ENCODE data around the gene ARID5B. TPM values are rescaled to one million over a fixed set of nuclear protein-coding genes. Genes with fewer than 3 reads are reported as not detected.

ARID5B gene
- total RNA-seq, 1 experiment from 2014 or later: 2.3 TPM

GRCh38 chr10:61993711-61994401 is 92.4 kb downstream of the ARID5B start (continued):
- TF ChIP-seq TP53 (CRISPR knock-in tag; IDR thresholded peaks at IDR 0.05): no peak

GRCh38 chr10:61994405-61995219 is 93.1 kb downstream of the ARID5B start:
- Mint-ChIP-seq H3K27ac (no peak overlapping the region), H3K36me3 (no peaks in the 10 kb centered on the region), H3K9me3 (peaks cover 13% of the 10 kb centered on the region), H3K4me3 (no peak overlapping the region), H3K27me3 (ENCODE audit: low read depth) (no peaks in the 10 kb centered on the region), H3K4me1 (peaks cover 42% of the 10 kb centered on the region)
- ChIA-PET CTCF (no interaction called here), POLR2A (no interaction called here)
- ATAC-seq (peak; percentile 70), DNase-seq (ENCODE audit: low spot score) (no peak)
- TF ChIP-seq ZNF425 (CRISPR knock-in tag; conservative IDR thresholded peaks at IDR 0.05): no peak
- TF ChIP-seq E2F5 (CRISPR knock-in tag; IDR thresholded peaks at IDR 0.05): no peak
- no peak for TF ChIP-seq ZNF423 (CRISPR knock-in tag; IDR thresholded peaks at IDR 0.05)

- no peaks in the 10 kb centered on the region for H3K36me3 Mint-ChIP-seq
- DNase-seq (ENCODE audit: low spot score): no peak
- no peak for ATAC-seq
- peaks cover 40% of the 10 kb centered on the region for H3K4me1 Mint-ChIP-seq
- no peak overlapping the region for H3K27ac Mint-ChIP-seq
- no peaks in the 10 kb centered on the region for H3K27me3 Mint-ChIP-seq (ENCODE audit: low read depth)
- H3K9me3 Mint-ChIP-seq: peaks cover 13% of the 10 kb centered on the region
- no peak overlapping the region for H3K4me3 Mint-ChIP-seq
- TF ChIP-seq MYBL2 (CRISPR knock-in tag; IDR thresholded peaks at IDR 0.05): no peak
- CTCF ChIA-PET: no interaction called here
- POLR2A ChIA-PET: no interaction called here
These were observed 93.7 kb downstream of the ARID5B start for GRCh38 chr10:61995220-61995503.

- Mint-ChIP-seq H3K4me3 (no peak overlapping the region), H3K4me1 (peaks cover 20% of the 10 kb centered on the region), H3K9me3 (peaks cover 7% of the 10 kb centered on the region; the same call in 1 of the 2 replicates), H3K27ac (no peak overlapping the region), H3K36me3 (no peaks in the 10 kb centered on the region), H3K27me3 (ENCODE audit: low read depth) (no peaks in the 10 kb centered on the region)
- DNase-seq (ENCODE audit: low spot score): no peak
- ATAC-seq: no peak
- ChIA-PET CTCF (no interaction called here), POLR2A (no interaction called here)
- no peak for TF ChIP-seq ZBTB43 (CRISPR knock-in tag; IDR thresholded peaks at IDR 0.05)
- TF ChIP-seq NR1H2 (CRISPR knock-in tag; IDR thresholded peaks at IDR 0.05): no peak
- no peak for TF ChIP-seq IRF2 (CRISPR knock-in tag; IDR thresholded peaks at IDR 0.05; ENCODE audit: borderline replicate concordance, low read depth)
- no peak for TF ChIP-seq CREM (CRISPR knock-in tag; IDR thresholded peaks at IDR 0.05)
- no peak for TF ChIP-seq ATF3 (CRISPR knock-in tag; conservative IDR thresholded peaks at IDR 0.05)
- TF ChIP-seq PRRX2 (CRISPR knock-in tag; IDR thresholded peaks at IDR 0.05): no peak
- TF ChIP-seq MLX (CRISPR knock-in tag; IDR thresholded peaks at IDR 0.05): no peak
- no peak for TF ChIP-seq EMX1 (CRISPR knock-in tag; IDR thresholded peaks at IDR 0.05)
- no peak for TF ChIP-seq ATF6 (CRISPR knock-in tag; IDR thresholded peaks at IDR 0.05)
- TF ChIP-seq PREB (CRISPR knock-in tag; IDR thresholded peaks at IDR 0.05; ENCODE audit: borderline replicate concordance): no peak
- TF ChIP-seq ZNF121 (CRISPR knock-in tag; IDR thresholded peaks at IDR 0.05): no peak
- no peak for TF ChIP-seq TEAD1 (CRISPR knock-in tag; IDR thresholded peaks at IDR 0.05)
- TF ChIP-seq NFYB (CRISPR knock-in tag; conservative IDR thresholded peaks at IDR 0.05; ENCODE audit: low read depth): no peak
These were observed 97.4 kb downstream of the ARID5B start for GRCh38 chr10:61998937-61999336.

Data from WTC11 (cell line).